Measurements from ENCODE around the gene CD9.
A peak's percentile ranks its signal among the peaks of the same experiment; 100 is the strongest.
"Not testable (repeated sequence)": the region's sequence is repeated elsewhere in the genome, so short reads cannot be mapped to it uniquely, and the experiment has no call there.

The CD9 gene

GRCh38 chr12:6180268-6181051 is 19.7 kb upstream of the CD9 start:
- FAIRE-seq, result no peak

GRCh38 chr12:6181166-6181565 is 19.0 kb upstream of the CD9 start:
- FAIRE-seq, result no peak

GRCh38 chr12:6181583-6182278 is 18.5 kb upstream of the CD9 start:
- FAIRE-seq, result no peak

GRCh38 chr12:6182279-6182898 is 17.8 kb upstream of the CD9 start:
- no peak for FAIRE-seq

GRCh38 chr12:6183689-6184428 is 16.3 kb upstream of the CD9 start:
- no peak for FAIRE-seq

- FAIRE-seq, result no peak
Observed at GRCh38 chr12:6185961-6186827, 14.0 kb upstream of the CD9 start.

- no peak for FAIRE-seq
Observed at GRCh38 chr12:6187948-6188793, 12.0 kb upstream of the CD9 start.

GRCh38 chr12:6189028-6189427 is 11.2 kb upstream of the CD9 start:
- no peak for FAIRE-seq

GRCh38 chr12:6189952-6190598 is 10.1 kb upstream of the CD9 start:
- not testable (repeated sequence) for FAIRE-seq

GRCh38 chr12:6190767-6191530 is 9.3 kb upstream of the CD9 start:
- not testable (repeated sequence) for FAIRE-seq

GRCh38 chr12:6192604-6193380 is 7.4 kb upstream of the CD9 start:
- no peak for FAIRE-seq

GRCh38 chr12:6193853-6194815 is 6.1 kb upstream of the CD9 start:
- FAIRE-seq, result no peak

- FAIRE-seq, result peak; percentile 35
Observed at GRCh38 chr12:6195665-6196535, 4.3 kb upstream of the CD9 start.

- no peak for FAIRE-seq
Observed at GRCh38 chr12:6198051-6198450, 2.1 kb upstream of the CD9 start.

GRCh38 chr12:6198556-6198955 is 1.6 kb upstream of the CD9 start:
- FAIRE-seq, result no peak

- FAIRE-seq, result no peak
Observed at GRCh38 chr12:6198985-6199530, 1.1 kb upstream of the CD9 start.
